Activated T-cell treated with anti-CD3 and anti-CD28 coated beads for 1 hour (primary cell): ENCODE results near the gene FOXD4.
"Not testable (repeated sequence)": the region's sequence is repeated elsewhere in the genome, so short reads cannot be mapped to it uniquely, and the experiment has no call there.

ENCODE experiments used
- DNase-seq: peaks from one replicate; pipeline ENCODE4 v3.0.0-alpha.2; 2020; ENCODE audit warnings: low read depth

Gene FOXD4

GRCh38 chr9:93909-94308 is 24.3 kb downstream of the FOXD4 start:
- not testable (repeated sequence) for DNase-seq

DNA sequence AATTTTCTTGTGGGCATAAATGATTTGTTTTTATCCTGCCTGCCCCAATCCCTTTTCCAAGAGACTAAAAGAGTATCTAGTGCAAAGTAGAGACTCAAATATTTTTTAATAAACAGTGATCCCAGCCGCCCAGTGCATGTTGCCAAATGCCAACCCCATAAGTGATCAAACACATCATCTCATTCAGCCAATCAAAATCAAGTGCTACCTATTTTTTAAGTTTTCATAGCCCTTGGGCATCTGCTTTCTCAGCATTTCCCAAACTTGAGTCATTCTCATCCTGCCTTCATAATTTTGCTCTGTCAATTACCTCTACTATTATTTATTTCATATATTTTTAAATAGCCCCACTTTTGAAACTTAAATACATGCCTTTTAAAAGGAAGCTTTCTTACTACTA is 27.4 kb downstream of the FOXD4 start:
- not testable (repeated sequence) for DNase-seq

DNA sequence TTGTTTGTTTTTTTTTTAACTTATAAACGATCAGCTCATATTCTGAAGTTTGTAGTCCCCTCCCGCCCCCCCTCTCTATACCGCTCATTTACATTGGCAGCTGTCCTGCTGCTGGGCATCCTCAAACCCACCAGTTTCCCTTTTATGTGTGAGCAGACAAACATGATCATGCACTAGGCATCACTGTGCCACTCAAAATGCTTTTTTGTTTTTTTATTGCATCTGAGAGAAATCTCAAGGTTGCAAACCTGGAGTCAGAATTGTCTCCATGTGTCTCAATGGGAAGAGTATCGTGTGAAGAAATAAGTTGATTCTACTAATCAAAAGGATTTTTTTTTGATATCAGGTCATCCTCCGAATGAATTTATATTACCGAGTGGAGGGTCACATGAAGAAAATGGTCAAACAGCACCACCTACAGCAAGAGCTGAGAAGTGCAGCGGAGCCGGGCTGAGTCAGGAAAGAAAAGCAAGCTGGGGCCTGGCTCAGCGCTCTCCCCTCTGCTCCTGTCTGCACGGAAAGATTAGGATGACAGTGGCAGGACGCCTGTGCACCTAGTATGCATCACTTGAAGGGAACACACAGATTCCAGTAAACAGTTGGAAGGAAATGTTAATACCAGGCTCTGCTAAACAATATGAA is 29.7 kb downstream of the FOXD4 start:
- DNase-seq = not testable (repeated sequence)

DNA sequence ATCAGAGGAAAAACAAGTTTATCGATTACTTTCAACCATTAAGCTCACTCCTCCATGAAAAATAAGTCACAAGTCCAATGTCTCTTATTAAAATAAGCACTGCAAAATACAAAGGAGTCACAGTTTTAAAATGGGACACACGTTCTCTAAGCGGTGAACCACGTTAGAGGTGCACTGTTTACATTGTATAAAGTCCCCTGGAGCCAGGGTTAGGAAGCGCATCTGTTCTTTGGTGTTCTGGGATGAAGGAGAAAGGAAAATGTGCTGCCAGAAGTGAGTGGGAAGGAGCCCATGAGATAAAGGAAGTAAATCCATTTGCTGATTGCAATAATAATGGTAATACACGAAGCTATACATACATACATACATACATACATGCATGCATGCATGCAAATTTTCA is 30.4 kb downstream of the FOXD4 start:
- not testable (repeated sequence) for DNase-seq

DNA sequence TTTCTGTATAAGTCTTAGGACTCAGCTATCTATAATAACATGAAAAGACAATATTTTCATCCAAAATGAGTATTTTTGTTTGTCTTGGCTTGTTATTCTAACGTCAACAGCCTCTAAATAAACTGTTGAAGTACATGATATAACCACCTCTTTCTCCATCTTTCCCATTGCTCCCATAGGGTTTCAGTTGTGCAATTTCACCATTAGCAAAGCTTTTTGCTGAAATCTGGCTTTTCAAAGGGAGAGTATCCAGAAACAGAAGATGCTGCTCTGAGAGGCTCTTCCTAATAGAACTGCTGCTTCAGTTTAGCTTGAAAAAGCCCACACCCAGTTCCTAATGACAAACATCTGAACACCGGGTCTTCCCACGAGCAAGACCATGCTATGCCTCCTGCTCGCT is 31.1 kb downstream of the FOXD4 start:
- DNase-seq = not testable (repeated sequence)

GRCh38 chr9:86697-87096 is 31.5 kb downstream of the FOXD4 start:
- not testable (repeated sequence) for DNase-seq

- not testable (repeated sequence) for DNase-seq
These were observed 35.1 kb downstream of the FOXD4 start for GRCh38 chr9:82932-83689.

DNA sequence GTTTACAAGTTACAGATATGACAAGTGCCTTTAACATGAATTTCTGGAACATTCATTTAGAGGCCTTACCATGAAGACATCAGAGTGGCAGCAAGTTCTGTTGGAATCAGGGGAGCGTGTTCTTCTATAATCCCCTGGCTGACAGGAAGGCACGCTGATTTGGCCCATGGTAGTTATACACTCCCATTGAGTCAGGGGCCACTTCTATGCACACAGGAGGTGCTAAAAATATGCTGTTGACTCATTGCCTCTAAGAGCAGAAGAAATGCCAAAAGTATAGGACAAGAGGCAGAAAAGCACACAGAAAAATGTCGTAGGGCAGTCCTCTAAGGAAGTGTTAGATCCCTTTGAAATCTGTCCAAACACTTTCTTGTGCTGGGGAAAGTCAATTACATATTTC is 39.9 kb downstream of the FOXD4 start:
- DNase-seq = not testable (repeated sequence)

GRCh38 chr9:76389-76788 is 41.8 kb downstream of the FOXD4 start:
- DNase-seq = not testable (repeated sequence)

GRCh38 chr9:73900-74525 is 44.2 kb downstream of the FOXD4 start:
- not testable (repeated sequence) for DNase-seq

DNA sequence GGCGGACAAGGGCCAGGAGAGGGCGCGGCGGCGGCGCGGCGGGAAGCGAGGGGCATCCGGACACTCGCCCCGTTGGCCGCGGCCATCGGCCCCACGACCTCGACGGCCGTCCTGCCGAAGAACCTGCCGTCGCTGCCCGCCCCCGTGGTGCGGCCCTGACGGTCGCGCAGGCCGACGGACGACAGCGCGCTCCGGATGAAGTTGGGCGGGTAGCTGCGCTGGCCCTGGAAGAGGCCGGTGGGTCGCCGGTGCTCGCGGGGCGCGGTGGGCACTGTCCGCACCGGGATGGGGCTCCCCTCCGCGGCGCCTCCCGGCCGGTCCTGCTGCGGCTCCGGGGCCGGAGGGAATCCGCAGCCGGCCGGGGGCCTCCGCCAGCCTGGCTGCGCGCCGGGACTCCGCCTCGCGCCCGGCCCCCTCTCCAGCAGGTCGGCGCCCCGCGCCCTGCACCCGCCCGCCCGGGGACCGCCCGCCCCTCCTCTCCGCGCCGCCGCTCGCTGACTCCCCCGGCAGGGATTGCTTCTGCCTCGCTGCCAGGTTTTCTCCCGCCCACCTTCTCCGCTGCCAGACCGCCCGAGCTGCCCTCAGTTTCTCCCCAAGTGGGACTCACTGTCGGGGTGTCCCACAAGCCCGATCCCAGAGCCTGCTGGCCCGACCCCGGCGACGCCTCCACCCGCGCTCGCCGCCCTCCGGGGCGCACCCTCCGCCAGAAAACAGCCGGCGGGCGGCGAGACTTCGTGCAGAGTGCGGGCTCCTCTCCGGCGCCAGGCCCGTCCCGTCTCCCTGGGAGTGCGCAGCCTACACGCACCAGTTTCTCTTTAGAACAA is 44.9 kb downstream of the FOXD4 start:
- DNase-seq = not testable (repeated sequence)
